HCT116 (cell line): ENCODE data around the gene GSC. TPM values are rescaled to one million over a fixed set of nuclear protein-coding genes. Genes with fewer than 3 reads are reported as not detected.

Experiments
- ATAC-seq: fragments of 200-7000 bp; cut with Tn5 transposase; 2 replicates; pipeline ENCODE4 v1.9.1; 2020; ENCODE audit warnings: mild to moderate bottlenecking, moderate library complexity
- BruUV-seq: library from RNA; stranded (reverse); fragments of 400-500 nt; replicated peaks from 2 replicates; lab custom pipeline; 2021; lab: Mats Ljungman, UMichigan
- CTCF ChIA-PET: fragments of 300-600 bp; sonication (Branson Sonifier 250); formaldehyde crosslinking; loops from one replicate; lab custom pipeline; 2021; ENCODE audit warnings: antibody characterized with exemption; lab: Charles Lee
- POLR2A ChIA-PET: fragments of 300-600, 350-600 bp; sonication (Branson Sonifier 250); formaldehyde crosslinking; loops from one replicate; lab custom pipeline; 2021; ENCODE audit warnings: antibody characterized with exemption; lab: Charles Lee
- RAD21 ChIA-PET, 2 experiments: fragments of 300-600 bp; sonication (Branson Sonifier 250); formaldehyde crosslinking; loops; one replicate each; lab custom pipeline; 2023; ENCODE audit warnings: low total read pairs in 2 of 2; ENCODE audit not compliant: uncharacterized antibody in 2 of 2, unreplicated experiment in 2 of 2, low non-redundant PET in 1 of 2; lab: Charles Lee
- DNase-seq: peaks from one replicate; pipeline ENCODE4 v3.0.0-alpha.2; 2010; ENCODE audit warnings: low read depth, low spot score
- H2AFZ ChIP-seq: fragments of 200-600 bp; shearing (Covaris generic), sonication (generic); 2 replicates; pipeline ENCODE4 v1.6.1; 2017; ENCODE audit warnings: low read depth, mixed run types, mixed read lengths, antibody characterized with exemption, low read length; ENCODE audit not compliant: poor library complexity, severe bottlenecking
- H3K27ac ChIP-seq: 2 replicates; pipeline ENCODE4 v1.5.1; 2012; ENCODE audit warnings: low read depth, low read length
- H3K27me3 ChIP-seq: fragments of 200-600 bp; sonication (generic); 2 replicates; pipeline ENCODE4 v1.6.1; 2016; ENCODE audit warnings: mixed run types, low read length, mixed read lengths; ENCODE audit not compliant: insufficient read depth
- H3K36me3 ChIP-seq, 2 experiments: fragments of 200-500 bp in 1 of 2; fragments of 200-600 bp in 1 of 2; sonication (Bioruptor generic) in 1 of 2; sonication (generic) in 1 of 2; 2 replicates each; pipeline versions ENCODE4 v1.5.1 to v1.6.1; 2014 to 2016; ENCODE audit warnings: low read length in 2 of 2, inconsistent platforms in 1 of 2, mixed read lengths in 1 of 2, mixed run types in 1 of 2; ENCODE audit not compliant: insufficient read depth in 2 of 2, control insufficient read depth in 1 of 2
- H3K4me1 ChIP-seq, 2 experiments: fragments of 200-600 bp in 1 of 2; sonication (generic) in 1 of 2; 2 replicates each; pipeline versions ENCODE4 v1.5.1 to v1.6.1; 2012 to 2017; ENCODE audit warnings: low read length in 2 of 2, inconsistent platforms in 1 of 2, mild to moderate bottlenecking in 1 of 2, mixed read lengths in 1 of 2, mixed run types in 1 of 2, moderate library complexity in 1 of 2; ENCODE audit not compliant: insufficient read depth in 2 of 2, control insufficient read depth in 1 of 2
- H3K4me2 ChIP-seq: fragments of 200-600 bp; sonication (generic); 2 replicates; pipeline ENCODE4 v1.6.1; 2017; ENCODE audit warnings: mixed run types, low read length, mixed read lengths
- H3K4me3 ChIP-seq, 2 experiments: fragments of 200-600 bp in 1 of 2; sonication (generic) in 1 of 2; replicated peaks in 1 of 2; 2 replicates each; pipeline ENCODE4 v1.5.1; 2011 to 2016; ENCODE audit warnings: low read length in 2 of 2, control low read depth in 1 of 2, low read depth in 1 of 2, mild to moderate bottlenecking in 1 of 2, mixed read lengths in 1 of 2, mixed run types in 1 of 2
- H3K79me2 ChIP-seq: fragments of 200-600 bp; sonication (generic); 2 replicates; pipeline ENCODE4 v1.6.1; 2017; ENCODE audit warnings: mild to moderate bottlenecking, mixed run types, low read length, moderate library complexity, mixed read lengths; ENCODE audit not compliant: insufficient read depth
- H3K9ac ChIP-seq: fragments of 200-600 bp; sonication (generic); 2 replicates; pipeline ENCODE4 v1.6.1; 2016; ENCODE audit warnings: low read length, mixed read lengths
- H3K9me2 ChIP-seq: fragments of 200-600 bp; sonication (generic), shearing (Covaris generic); 2 replicates; pipeline ENCODE4 v1.6.1; 2017; ENCODE audit warnings: mixed run types, mild to moderate bottlenecking, moderate library complexity; ENCODE audit not compliant: insufficient read depth
- H3K9me3 ChIP-seq, 2 experiments: fragments of 200-500 bp in 1 of 2; fragments of 200-600 bp in 1 of 2; sonication (Bioruptor generic) in 1 of 2; sonication (generic) in 1 of 2; 2 replicates each; pipeline ENCODE4 v1.6.1; 2014 to 2017; ENCODE audit warnings: low read length in 2 of 2, mixed read lengths in 2 of 2, inconsistent platforms in 1 of 2, low read depth in 1 of 2, mild to moderate bottlenecking in 1 of 2, mixed run types in 1 of 2, moderate library complexity in 1 of 2; ENCODE audit not compliant: control insufficient read depth in 1 of 2, insufficient read depth in 1 of 2
- H4K20me1 ChIP-seq: fragments of 200-600 bp; sonication (generic), shearing (Covaris generic); 2 replicates; pipeline ENCODE4 v1.6.1; 2017; ENCODE audit warnings: mixed run types, mild to moderate bottlenecking, moderate library complexity; ENCODE audit not compliant: insufficient read depth
- CTCF ChIP-seq, 3 experiments: fragments of 200-600 bp in 1 of 3; sonication (generic) in 1 of 3; IDR thresholded peaks in 2 of 3; conservative IDR thresholded peaks in 1 of 3; 2 replicates each; pipeline ENCODE4 v1.5.1; 2012 to 2017; ENCODE audit warnings: low read depth in 2 of 3, low read length in 2 of 3, antibody characterized with exemption in 1 of 3, borderline replicate concordance in 1 of 3, control low read depth in 1 of 3, mild to moderate bottlenecking in 1 of 3, mixed read lengths in 1 of 3, mixed run types in 1 of 3, moderate library complexity in 1 of 3; ENCODE audit not compliant: insufficient read depth in 1 of 3
- TCF7L2 ChIP-seq: IDR thresholded peaks from 2 replicates; pipeline ENCODE4 v1.7.0; 2011; ENCODE audit warnings: borderline replicate concordance, inconsistent platforms; ENCODE audit not compliant: insufficient read depth, insufficient read length; ENCODE audit errors: extremely low read depth
- ZBTB33 ChIP-seq: IDR thresholded peaks from 2 replicates; pipeline ENCODE4 v1.6.1; 2011; ENCODE audit warnings: mild to moderate bottlenecking, low read length, moderate library complexity; ENCODE audit not compliant: insufficient replicate concordance; ENCODE audit errors: extremely low read depth
- intact Hi-C: fragments of 100-400 bp; cut with micrococcal nuclease; formaldehyde crosslinking; loops from 2 replicates; pipeline ENCODE4 v1.10.0; 2022
- total RNA-seq: library from RNA; stranded (reverse); gene quantifications from one replicate; pipeline ENCODE4 v1.2.1, GENCODE V29; 2021; ENCODE audit not compliant: unreplicated experiment

GSC gene
- total RNA-seq, 1 experiment from 2014 or later, result not detected

- no peak for TF ChIP-seq CTCF (IDR thresholded peaks at IDR 0.05 in 2 of 3, conservative IDR thresholded peaks at IDR 0.05 in 1 of 3; ENCODE audit: borderline replicate concordance in 1 of 3, insufficient read depth in 1 of 3, low read depth in 2 of 3, low read length in 2 of 3)
- TF ChIP-seq, all 23 proteins: peak for 0
Observed at GRCh38 chr14:94773655-94774343, 3.9 kb upstream of the GSC start (continued).

DNA sequence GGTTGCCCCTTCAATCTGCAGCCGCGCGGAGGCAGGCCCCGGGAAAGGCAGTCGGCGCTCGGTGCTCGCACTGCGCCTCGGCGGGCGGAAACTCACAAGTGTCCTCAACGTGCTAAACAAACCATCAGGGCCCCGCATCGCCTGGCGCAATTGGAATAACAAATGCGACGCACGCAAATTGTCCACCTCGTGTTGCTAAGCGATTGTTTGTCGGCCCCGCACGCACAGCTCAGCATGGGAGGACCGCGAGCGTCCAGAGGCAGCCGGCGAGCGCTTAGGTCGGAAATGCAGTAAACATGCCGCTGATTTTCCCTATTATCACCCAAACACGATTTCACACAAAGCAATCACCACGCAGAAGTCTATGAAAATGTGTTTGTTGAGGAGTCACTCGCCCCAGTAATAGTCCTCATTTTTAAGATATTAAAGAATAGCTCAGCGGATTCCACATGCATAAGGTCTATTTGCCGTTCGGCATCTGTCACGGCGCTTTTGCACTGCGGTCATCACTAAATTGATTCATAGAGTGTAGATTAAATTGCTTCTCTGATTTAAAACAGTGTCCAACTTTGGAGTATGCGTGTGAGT is 3.2 kb upstream of the GSC start:
- H3K9ac ChIP-seq, result no peak overlapping the region
- no peaks in the 10 kb centered on the region for H3K36me3 ChIP-seq
- ATAC-seq, result no peak
- RAD21 ChIA-PET, result interaction anchor here in 1 of 2 experiments (1.7 kb wide), 1 partner anchor 22 kb away, joined by 3 read pairs; no protein-coding TSS in a partner anchor
- TF ChIP-seq ZBTB33 (no peak), TCF7L2 (no peak)
- POLR2A ChIA-PET, result no interaction called here
- H3K4me2 ChIP-seq, result no peak overlapping the region
- H3K4me1 ChIP-seq, result no peaks in the 10 kb centered on the region
- H3K4me3 ChIP-seq, result no peak overlapping the region
- H2AFZ ChIP-seq, result no peak overlapping the region
- H3K27me3 ChIP-seq, result peaks cover 7% of the 10 kb centered on the region; the same call in 1 of the 2 replicates
- H3K9me2 ChIP-seq, result no peaks in the 10 kb centered on the region
- H3K27ac ChIP-seq, result no peak overlapping the region
- no peak for DNase-seq
- H3K79me2 ChIP-seq, result no peaks in the 10 kb centered on the region
- H3K9me3 ChIP-seq, result no peaks in the 10 kb centered on the region
- no TSS peak for BruUV-seq
- intact Hi-C loops, result no loop called here
- CTCF ChIA-PET, result no interaction called here
- no peaks in the 10 kb centered on the region for H4K20me1 ChIP-seq
